ENCODE results near the gene RANBP1.

RANBP1 gene

GRCh38 chr22:20109411-20110358 lies 6.2 kb upstream of the RANBP1 start:
- TF ChIP-seq POLR2AphosphoS5 (IDR thresholded peaks at IDR 0.05; ENCODE audit: low read depth) (peak; percentile 80), REST (IDR thresholded peaks at IDR 0.05; ENCODE audit: insufficient replicate concordance, low read depth) (no peak)
- no peak overlapping the region for H3K27ac ChIP-seq (replicated peaks)
- no peaks in the 10 kb centered on the region for H3K27me3 ChIP-seq (ENCODE audit: insufficient read depth, poor library complexity, severe bottlenecking)
- no peak for DNase-seq (ENCODE audit: low read depth in 1 of 2, low spot score in 1 of 2)
- no peak overlapping the region for H3K4me3 ChIP-seq (replicated peaks; ENCODE audit: insufficient read depth, low read length)

GRCh38 chr22:20110359-20110985 lies 5.4 kb upstream of the RANBP1 start:
- no peak for DNase-seq (ENCODE audit: low read depth in 1 of 2, low spot score in 1 of 2)
- Histone ChIP-seq H3K4me3 (replicated peaks; ENCODE audit: insufficient read depth, low read length) (no peak overlapping the region), H3K27me3 (ENCODE audit: insufficient read depth, poor library complexity, severe bottlenecking) (no peaks in the 10 kb centered on the region), H3K27ac (replicated peaks) (no peak overlapping the region)
- peak; percentile 5; the same call in 1 of the 2 replicates for TF ChIP-seq POLR2AphosphoS5 (IDR thresholded peaks at IDR 0.05; ENCODE audit: low read depth)
- TF ChIP-seq CTCF (IDR thresholded peaks at IDR 0.05; ENCODE audit: insufficient read depth, low read length), result no peak
- no peak for TF ChIP-seq GABPA (IDR thresholded peaks at IDR 0.05; ENCODE audit: low read depth)
- TF ChIP-seq SPI1 (IDR thresholded peaks at IDR 0.05; ENCODE audit: borderline replicate concordance, low read depth), result no peak

GRCh38 chr22:20111045-20111688 lies 4.7 kb upstream of the RANBP1 start:
- DNase-seq (ENCODE audit: low read depth in 1 of 2, low spot score in 1 of 2), result peak; percentile 45 to 52
- H3K4me3 ChIP-seq (replicated peaks; ENCODE audit: insufficient read depth, low read length), result no peak overlapping the region
- no peaks in the 10 kb centered on the region for H3K27me3 ChIP-seq (ENCODE audit: insufficient read depth, poor library complexity, severe bottlenecking)
- peak; percentile 17 for TF ChIP-seq CTCF (IDR thresholded peaks at IDR 0.05; ENCODE audit: insufficient read depth, low read length)
- no peak for TF ChIP-seq SPI1 (IDR thresholded peaks at IDR 0.05; ENCODE audit: borderline replicate concordance, low read depth)
- TF ChIP-seq GABPA (IDR thresholded peaks at IDR 0.05; ENCODE audit: low read depth), result no peak
- TF ChIP-seq REST (IDR thresholded peaks at IDR 0.05; ENCODE audit: insufficient replicate concordance, low read depth), result no peak
- peak; percentile 90 for TF ChIP-seq POLR2AphosphoS5 (IDR thresholded peaks at IDR 0.05; ENCODE audit: low read depth)
- no peak overlapping the region; the same call in 1 of the 2 replicates for H3K27ac ChIP-seq (replicated peaks)
